ENCODE data around the gene KRTAP2-3. TPM values are rescaled to one million over a fixed set of nuclear protein-coding genes. Genes with fewer than 3 reads are reported as not detected.

KRTAP2-3 gene
- polyA plus RNA-seq, 4 donors, result not detected

Other genes with a start within 250 kb of the KRTAP2-3 start
- gene KRT10, start 237.5 kb downstream of the KRTAP2-3 start, polyA plus RNA-seq (ENCODE audit: insufficient read length in 4 of 4), result 10 to 100 TPM; 49.3 to 60.0 (median 58.1) TPM
- under 1 TPM in 2 of 4 donors, not detected in 2; 0.10 to 0.27 TPM for gene KRT12, start 192.9 kb downstream of the KRTAP2-3 start, polyA plus RNA-seq (ENCODE audit: insufficient read length in 4 of 4)
- 1 to 10 TPM in 1 of 4 donors, under 1 TPM in 2, not detected in 1; 0.09 to 2.0 (median 0.58) TPM for gene KRT20, start 174.9 kb downstream of the KRTAP2-3 start, polyA plus RNA-seq (ENCODE audit: insufficient read length in 4 of 4)
- gene KRT23, start 122.5 kb downstream of the KRTAP2-3 start, polyA plus RNA-seq (ENCODE audit: insufficient read length in 4 of 4), result 1 to 10 TPM in 2 of 4 donors, under 1 TPM in 2; 0.52 to 2.1 (median 1.0) TPM
- not detected for gene KRT39, start 93.2 kb downstream of the KRTAP2-3 start, polyA plus RNA-seq (ENCODE audit: insufficient read length in 4 of 4)
- under 1 TPM in 1 of 4 donors, not detected in 3; 0.07 TPM for gene KRT40, start 75.8 kb downstream of the KRTAP2-3 start, polyA plus RNA-seq (ENCODE audit: insufficient read length in 4 of 4)
- not detected for gene KRTAP3-3, start 66.0 kb downstream of the KRTAP2-3 start, polyA plus RNA-seq (ENCODE audit: insufficient read length in 4 of 4)
- not detected for gene KRTAP3-2, start 60.2 kb downstream of the KRTAP2-3 start, polyA plus RNA-seq (ENCODE audit: insufficient read length in 4 of 4)
- not detected for gene KRTAP3-1, start 51.0 kb downstream of the KRTAP2-3 start, polyA plus RNA-seq (ENCODE audit: insufficient read length in 4 of 4)
- gene KRTAP1-5, start 32.9 kb downstream of the KRTAP2-3 start, polyA plus RNA-seq (ENCODE audit: insufficient read length in 4 of 4), result not detected
- gene KRTAP1-4, start 29.9 kb downstream of the KRTAP2-3 start, polyA plus RNA-seq (ENCODE audit: insufficient read length in 4 of 4), result not detected
- gene KRTAP1-3, start 25.2 kb downstream of the KRTAP2-3 start, polyA plus RNA-seq (ENCODE audit: insufficient read length in 4 of 4), result not detected
- not detected for gene KRTAP1-1, start 18.7 kb downstream of the KRTAP2-3 start, polyA plus RNA-seq (ENCODE audit: insufficient read length in 4 of 4)
- not detected for gene KRTAP2-1, start 12.8 kb downstream of the KRTAP2-3 start, polyA plus RNA-seq (ENCODE audit: insufficient read length in 4 of 4)
- not detected for gene KRTAP2-2, start 4.9 kb downstream of the KRTAP2-3 start, polyA plus RNA-seq (ENCODE audit: insufficient read length in 4 of 4)
- gene KRTAP2-4, start 5.8 kb upstream of the KRTAP2-3 start, polyA plus RNA-seq (ENCODE audit: insufficient read length in 4 of 4), result not detected
- gene KRTAP4-7, start 24.0 kb upstream of the KRTAP2-3 start, polyA plus RNA-seq (ENCODE audit: insufficient read length in 4 of 4), result not detected
- not detected for gene KRTAP4-8, start 38.0 kb upstream of the KRTAP2-3 start, polyA plus RNA-seq (ENCODE audit: insufficient read length in 4 of 4)
- not detected for gene KRTAP4-16, start 42.1 kb upstream of the KRTAP2-3 start, polyA plus RNA-seq (ENCODE audit: insufficient read length in 4 of 4)
- gene KRTAP4-9, start 45.3 kb upstream of the KRTAP2-3 start, polyA plus RNA-seq (ENCODE audit: insufficient read length in 4 of 4), result not detected
- not detected for gene KRTAP4-11, start 58.3 kb upstream of the KRTAP2-3 start, polyA plus RNA-seq (ENCODE audit: insufficient read length in 4 of 4)
- gene KRTAP4-12, start 64.1 kb upstream of the KRTAP2-3 start, polyA plus RNA-seq (ENCODE audit: insufficient read length in 4 of 4), result not detected
- not detected for gene KRTAP4-6, start 80.4 kb upstream of the KRTAP2-3 start, polyA plus RNA-seq (ENCODE audit: insufficient read length in 4 of 4)
- gene KRTAP4-5, start 89.7 kb upstream of the KRTAP2-3 start, polyA plus RNA-seq (ENCODE audit: insufficient read length in 4 of 4), result not detected
- not detected for gene KRTAP4-4, start 100.6 kb upstream of the KRTAP2-3 start, polyA plus RNA-seq (ENCODE audit: insufficient read length in 4 of 4)
- not detected for gene KRTAP4-3, start 108.1 kb upstream of the KRTAP2-3 start, polyA plus RNA-seq (ENCODE audit: insufficient read length in 4 of 4)
- gene KRTAP4-2, start 118.1 kb upstream of the KRTAP2-3 start, polyA plus RNA-seq (ENCODE audit: insufficient read length in 4 of 4), result not detected
- not detected for gene KRTAP4-1, start 124.8 kb upstream of the KRTAP2-3 start, polyA plus RNA-seq (ENCODE audit: insufficient read length in 4 of 4)
- gene KRTAP9-1, start 129.8 kb upstream of the KRTAP2-3 start, polyA plus RNA-seq (ENCODE audit: insufficient read length in 4 of 4), result not detected
- gene KRTAP9-2, start 166.5 kb upstream of the KRTAP2-3 start, polyA plus RNA-seq (ENCODE audit: insufficient read length in 4 of 4), result not detected
- not detected for gene KRTAP9-3, start 172.3 kb upstream of the KRTAP2-3 start, polyA plus RNA-seq (ENCODE audit: insufficient read length in 4 of 4)
- gene KRTAP9-8, start 177.9 kb upstream of the KRTAP2-3 start, polyA plus RNA-seq (ENCODE audit: insufficient read length in 4 of 4), result not detected
- not detected for gene KRTAP9-4, start 189.6 kb upstream of the KRTAP2-3 start, polyA plus RNA-seq (ENCODE audit: insufficient read length in 4 of 4)
- not detected for gene KRTAP9-9, start 195.3 kb upstream of the KRTAP2-3 start, polyA plus RNA-seq (ENCODE audit: insufficient read length in 4 of 4)
- not detected for gene KRTAP9-6, start 205.3 kb upstream of the KRTAP2-3 start, polyA plus RNA-seq (ENCODE audit: insufficient read length in 4 of 4)
- gene KRTAP9-7, start 215.6 kb upstream of the KRTAP2-3 start, polyA plus RNA-seq (ENCODE audit: insufficient read length in 4 of 4), result not detected
- gene KRTAP29-1, start 242.7 kb upstream of the KRTAP2-3 start, polyA plus RNA-seq (ENCODE audit: insufficient read length in 4 of 4), result not detected
- gene KRTAP16-1, start 249.2 kb upstream of the KRTAP2-3 start, polyA plus RNA-seq (ENCODE audit: insufficient read length in 4 of 4), result not detected

Data from left renal pelvis (tissue), 4 donors.